DND-41 (cell line): ENCODE data around the gene UBAP2.

Experiments used
- ATAC-seq: fragments of 200-7000 bp; cut with Tn5 transposase; 3 replicates; pipeline ENCODE4 v1.9.1; 2021; ENCODE audit warnings: low read depth; ENCODE audit not compliant: insufficient read depth
- DNase-seq: peaks from one replicate; pipeline ENCODE4 v3.0.0-alpha.2; 2020
- H2AFZ ChIP-seq: 2 replicates; pipeline ENCODE4 v1.6.0; 2012; ENCODE audit warnings: low read depth, low read length
- H3K27ac ChIP-seq: 2 replicates; pipeline ENCODE4 v1.5.1; 2012; ENCODE audit warnings: low read length, inconsistent platforms
- H3K27me3 ChIP-seq: fragments of 200-600 bp; sonication (generic); 2 replicates; pipeline ENCODE4 v1.6.0; 2012; ENCODE audit warnings: low read length, mild to moderate bottlenecking, inconsistent platforms; ENCODE audit not compliant: insufficient read depth, poor library complexity
- H3K36me3 ChIP-seq: 2 replicates; pipeline ENCODE4 v1.5.1; 2012; ENCODE audit warnings: low read length, inconsistent platforms; ENCODE audit not compliant: insufficient read depth
- H3K4me1 ChIP-seq: 2 replicates; pipeline ENCODE4 v1.5.1; 2012; ENCODE audit warnings: mild to moderate bottlenecking, low read length; ENCODE audit not compliant: insufficient read depth
- H3K4me2 ChIP-seq: 2 replicates; pipeline ENCODE4 v1.6.0; 2012; ENCODE audit warnings: mild to moderate bottlenecking, moderate library complexity, low read length, inconsistent platforms; ENCODE audit not compliant: insufficient read depth
- H3K4me3 ChIP-seq, 2 experiments: fragments of 200-600 bp in 1 of 2; shearing (Covaris generic) in 1 of 2; 2 replicates each; pipeline ENCODE4 v1.5.1; 2012 to 2016; ENCODE audit warnings: inconsistent platforms in 2 of 2, low read length in 2 of 2, mild to moderate bottlenecking in 2 of 2, low read depth in 1 of 2, moderate library complexity in 1 of 2
- H3K79me2 ChIP-seq: 2 replicates; pipeline ENCODE4 v1.6.0; 2012; ENCODE audit warnings: low read length, inconsistent platforms; ENCODE audit not compliant: insufficient read depth
- H3K9ac ChIP-seq: 2 replicates; pipeline ENCODE4 v1.6.0; 2012; ENCODE audit warnings: low read depth, mild to moderate bottlenecking, inconsistent platforms, low read length, moderate library complexity
- H3K9me3 ChIP-seq: 2 replicates; pipeline ENCODE4 v1.5.1; 2012; ENCODE audit warnings: low read length, moderate library complexity, mild to moderate bottlenecking, inconsistent platforms; ENCODE audit not compliant: insufficient read depth, severe bottlenecking
- H4K20me1 ChIP-seq: 2 replicates; pipeline ENCODE4 v1.6.0; 2012; ENCODE audit warnings: low read length; ENCODE audit not compliant: insufficient read depth
- CTCF ChIP-seq: IDR thresholded peaks from 2 replicates; pipeline ENCODE4 v1.5.1; 2012; ENCODE audit warnings: borderline replicate concordance, low read length, moderate library complexity, mild to moderate bottlenecking; ENCODE audit not compliant: poor library complexity, severe bottlenecking; ENCODE audit errors: extremely low read depth
- EZH2 ChIP-seq: IDR thresholded peaks from 3 replicates; pipeline ENCODE4 v1.6.1; 2012; ENCODE audit warnings: borderline replicate concordance, low read depth, mild to moderate bottlenecking, moderate library complexity, low read length, inconsistent platforms; ENCODE audit not compliant: severe bottlenecking

Gene UBAP2

GRCh38 chr9:33992632-33993031, 56.1 kb downstream of the UBAP2 start:
- no peaks in the 10 kb centered on the region for H3K27me3 ChIP-seq
- no peak for ATAC-seq
- H3K4me3 ChIP-seq, result no peak overlapping the region
- no peak for TF ChIP-seq EZH2
- no peak for TF ChIP-seq CTCF
- H3K4me1 ChIP-seq, result no peaks in the 10 kb centered on the region
- H4K20me1 ChIP-seq, result no peaks in the 10 kb centered on the region
- no peak overlapping the region for H3K27ac ChIP-seq
- no peak overlapping the region for H2AFZ ChIP-seq
- DNase-seq, result no peak
- H3K79me2 ChIP-seq, result peaks cover 9% of the 10 kb centered on the region; the same call in 1 of the 2 replicates
- peaks cover 53% of the 10 kb centered on the region; the same call in 1 of the 2 replicates for H3K36me3 ChIP-seq
- H3K9ac ChIP-seq, result no peak overlapping the region
- H3K9me3 ChIP-seq, result no peaks in the 10 kb centered on the region
- no peak overlapping the region for H3K4me2 ChIP-seq

- Histone ChIP-seq H3K27ac (no peak overlapping the region), H3K79me2 (peaks cover 6% of the 10 kb centered on the region; the same call in 1 of the 2 replicates), H2AFZ (no peak overlapping the region), H3K27me3 (no peaks in the 10 kb centered on the region), H3K4me2 (no peak overlapping the region), H4K20me1 (no peaks in the 10 kb centered on the region), H3K4me1 (no peaks in the 10 kb centered on the region), H3K4me3 (no peak overlapping the region), H3K9me3 (no peaks in the 10 kb centered on the region), H3K36me3 (peaks cover 66% of the 10 kb centered on the region), H3K9ac (no peak overlapping the region)
- DNase-seq (no peak), ATAC-seq (no peak)
- TF ChIP-seq CTCF (no peak), EZH2 (no peak)
Measured at GRCh38 chr9:33988219-33988890, 60.3 kb downstream of the UBAP2 start.

DNA sequence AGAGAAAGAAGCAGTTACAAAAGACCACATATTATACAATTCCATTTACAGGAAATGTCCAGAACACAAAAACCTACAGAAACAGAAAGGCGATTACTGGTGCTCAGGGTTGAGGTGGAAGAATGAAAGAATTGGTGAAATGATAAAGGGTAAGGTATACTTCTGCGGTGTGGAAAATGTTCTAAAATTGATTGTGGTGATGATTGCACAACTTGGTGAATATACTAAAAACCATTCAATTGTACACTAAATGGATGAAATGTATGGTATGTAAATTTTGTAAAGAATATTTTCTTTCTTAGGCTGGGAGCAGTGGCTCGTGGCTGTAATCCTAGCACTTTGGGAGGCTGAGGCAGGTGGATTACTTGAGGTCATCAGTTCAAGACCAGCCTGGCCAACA, 72.3 kb downstream of the UBAP2 start:
- no peak overlapping the region for H3K4me3 ChIP-seq
- no peaks in the 10 kb centered on the region for H3K27me3 ChIP-seq
- no peak overlapping the region for H3K27ac ChIP-seq
- H3K4me1 ChIP-seq, result no peaks in the 10 kb centered on the region
- H3K36me3 ChIP-seq, result peaks cover 47% of the 10 kb centered on the region; the same call in 1 of the 2 replicates
- TF ChIP-seq CTCF (no peak), EZH2 (no peak)
- no peak for ATAC-seq
- no peak for DNase-seq
- H3K4me2 ChIP-seq, result no peak overlapping the region
- no peaks in the 10 kb centered on the region for H3K79me2 ChIP-seq
- no peak overlapping the region for H2AFZ ChIP-seq
- no peaks in the 10 kb centered on the region for H4K20me1 ChIP-seq
- H3K9ac ChIP-seq, result no peak overlapping the region
- H3K9me3 ChIP-seq, result no peaks in the 10 kb centered on the region
